Cardiac septum (tissue), 1 donor: Measurements from ENCODE around the gene PTPN4. TPM values are rescaled to one million over a fixed set of nuclear protein-coding genes. Genes with fewer than 3 reads are reported as not detected.

Source experiments
- DNase-seq: peaks from one replicate; pipeline ENCODE4 v3.0.0-alpha.2; 2020; ENCODE audit warnings: low spot score
- intact Hi-C: fragments of 100-400 bp; cut with DNase I; formaldehyde crosslinking; loops from one replicate; pipeline ENCODE4 v1.14.0; 2022
- total RNA-seq: library from RNA; stranded (reverse); fragmentation: NEBNext Ultra II Directional; extraction: Animal tissue kit (Norgen Biotek cat#: 25700); gene quantifications from one replicate; pipeline ENCODE4 v1.2.1, GENCODE V29; 2021
- donor health status: DM: no; HTN: no; CAD: no.

PTPN4 gene
- total RNA-seq, 1 donor from 2014 or later: 35.7 TPM

GRCh38 chr2:119897736-119898395 lies 138.1 kb downstream of the PTPN4 start:
- no peak for DNase-seq
- intact Hi-C loops: no loop called here

DNA sequence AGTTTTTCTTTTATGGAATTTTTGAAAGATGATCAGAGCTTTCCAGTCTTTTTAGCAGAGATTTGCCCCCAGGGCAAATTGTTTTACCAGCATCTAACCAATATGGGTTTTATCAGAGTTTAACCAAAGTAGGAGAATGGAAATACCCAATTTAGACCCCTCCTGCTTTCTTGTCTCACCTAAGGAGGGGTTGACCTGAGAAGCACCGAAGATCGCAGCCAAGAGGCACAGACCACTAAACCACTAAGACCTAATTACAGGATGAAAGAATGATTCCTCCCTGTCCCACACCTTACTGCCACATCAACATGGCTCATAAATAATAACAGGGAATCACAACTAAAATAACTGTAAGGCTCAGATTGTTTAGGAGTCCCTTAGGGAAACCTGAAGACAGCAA lies 141.3 kb downstream of the PTPN4 start:
- intact Hi-C loops: no loop called here
- no peak for DNase-seq

DNA sequence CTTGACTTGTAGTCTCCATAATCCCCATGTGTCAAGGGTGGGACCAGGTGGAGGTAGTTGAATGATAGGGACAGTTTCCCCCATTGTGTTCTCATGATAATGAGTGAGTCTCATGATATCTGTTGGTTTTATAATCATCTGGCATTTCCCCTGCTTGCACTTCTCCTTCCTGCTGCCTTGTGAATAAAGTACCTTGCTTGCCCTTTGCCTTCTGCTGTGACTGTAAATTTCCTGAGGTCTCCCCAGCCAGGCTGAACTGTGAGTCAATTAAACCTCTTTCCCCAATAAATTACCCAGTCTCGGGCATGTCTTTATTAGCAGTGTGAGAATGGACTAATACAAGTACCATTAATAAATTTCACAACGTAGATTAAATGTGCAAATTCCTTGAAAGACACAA lies 150.8 kb downstream of the PTPN4 start:
- intact Hi-C loops: no loop called here
- DNase-seq: no peak

DNA sequence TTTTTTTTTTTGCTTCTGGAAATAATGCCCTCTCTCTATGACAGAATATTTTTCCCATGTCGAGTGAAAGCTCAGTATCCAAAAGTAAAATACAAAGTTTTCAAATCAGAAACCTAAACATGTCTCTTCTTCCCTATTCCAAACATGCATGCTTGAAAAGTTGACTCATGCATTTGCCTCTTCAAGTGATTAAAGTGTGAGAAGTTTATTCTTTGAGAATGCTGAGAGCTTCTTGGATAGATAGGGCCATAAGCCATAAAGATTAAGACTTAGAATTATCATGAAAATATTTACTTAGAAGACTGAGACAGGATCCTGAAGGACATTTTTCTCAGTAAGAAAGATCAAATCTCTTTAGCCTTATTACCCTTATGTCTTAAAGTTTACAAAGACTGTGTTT lies 154.5 kb downstream of the PTPN4 start:
- DNase-seq: no peak
- intact Hi-C loops: no loop called here

GRCh38 chr2:119921825-119922224 lies 162.1 kb downstream of the PTPN4 start:
- intact Hi-C loops: no loop called here
- no peak for DNase-seq

DNA sequence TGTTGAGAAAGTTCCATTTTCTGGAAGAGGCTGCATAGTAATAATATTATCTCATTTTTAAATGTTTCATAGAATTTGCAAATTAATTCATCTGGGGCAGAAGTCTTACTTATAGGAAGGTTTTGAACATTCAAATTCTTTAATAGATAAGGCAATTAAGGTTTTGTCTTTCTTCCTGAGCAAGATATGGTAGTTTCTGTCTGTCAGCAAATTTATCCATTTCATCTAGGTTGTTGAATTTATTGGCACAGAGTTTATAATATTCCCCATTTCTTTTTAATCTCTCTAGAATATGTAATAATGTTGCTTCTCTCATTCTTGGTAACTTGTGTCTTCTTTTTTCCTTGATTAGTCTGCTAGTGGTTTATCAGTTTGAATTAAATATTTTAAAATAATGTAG lies 163.0 kb downstream of the PTPN4 start:
- no peak for DNase-seq
- intact Hi-C loops: no loop called here

- no peak for DNase-seq
- intact Hi-C loops: no loop called here
Observed at GRCh38 chr2:119929537-119929936, 169.8 kb downstream of the PTPN4 start.

DNA sequence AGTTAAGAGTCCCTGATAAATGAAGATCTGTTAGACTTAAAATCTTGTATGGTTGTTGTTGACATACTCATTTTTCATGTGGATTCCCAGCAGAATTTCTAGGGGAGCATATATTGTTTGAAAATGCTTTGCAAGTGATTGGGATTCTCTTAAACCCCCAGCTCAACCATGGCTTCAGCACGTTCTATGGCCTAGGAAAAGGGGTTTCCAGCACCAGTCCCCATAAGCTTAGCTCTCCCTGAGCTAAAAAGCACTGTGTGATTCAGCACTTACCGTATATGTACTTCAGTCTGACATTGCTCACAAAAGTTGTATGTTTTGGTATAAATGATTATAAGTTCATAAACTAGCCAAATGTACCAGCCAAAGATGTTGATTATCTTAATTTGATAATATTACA lies 173.1 kb downstream of the PTPN4 start:
- DNase-seq: no peak
- intact Hi-C loops: no loop called here

DNA sequence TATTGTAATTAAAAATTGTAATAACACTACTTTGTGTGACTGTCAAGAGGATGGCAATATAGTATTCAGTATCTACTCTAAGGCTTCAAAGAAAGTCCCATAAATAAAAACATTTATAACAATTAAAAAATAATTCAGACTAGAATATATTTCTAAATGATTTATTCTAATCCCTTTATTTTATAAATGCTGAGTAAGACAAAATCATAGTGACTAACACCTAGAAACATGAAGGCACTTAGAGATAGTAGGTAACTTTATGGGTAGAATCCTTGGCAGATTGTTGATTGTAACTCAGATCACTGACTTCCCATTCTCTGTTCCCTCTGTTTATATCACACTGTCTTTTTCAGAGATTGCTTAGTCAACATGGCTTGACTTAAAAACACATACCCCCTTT lies 174.6 kb downstream of the PTPN4 start:
- DNase-seq: no peak
- intact Hi-C loops: no loop called here

GRCh38 chr2:119937680-119938079 lies 178.0 kb downstream of the PTPN4 start:
- intact Hi-C loops: no loop called here
- no peak for DNase-seq

GRCh38 chr2:119939915-119940314 lies 180.2 kb downstream of the PTPN4 start:
- intact Hi-C loops: no loop called here
- no peak for DNase-seq

- DNase-seq: no peak
- intact Hi-C loops: no loop called here
Observed at GRCh38 chr2:119940856-119941255, 181.1 kb downstream of the PTPN4 start.

GRCh38 chr2:119941388-119941787 lies 181.7 kb downstream of the PTPN4 start:
- intact Hi-C loops: no loop called here
- no peak for DNase-seq

DNA sequence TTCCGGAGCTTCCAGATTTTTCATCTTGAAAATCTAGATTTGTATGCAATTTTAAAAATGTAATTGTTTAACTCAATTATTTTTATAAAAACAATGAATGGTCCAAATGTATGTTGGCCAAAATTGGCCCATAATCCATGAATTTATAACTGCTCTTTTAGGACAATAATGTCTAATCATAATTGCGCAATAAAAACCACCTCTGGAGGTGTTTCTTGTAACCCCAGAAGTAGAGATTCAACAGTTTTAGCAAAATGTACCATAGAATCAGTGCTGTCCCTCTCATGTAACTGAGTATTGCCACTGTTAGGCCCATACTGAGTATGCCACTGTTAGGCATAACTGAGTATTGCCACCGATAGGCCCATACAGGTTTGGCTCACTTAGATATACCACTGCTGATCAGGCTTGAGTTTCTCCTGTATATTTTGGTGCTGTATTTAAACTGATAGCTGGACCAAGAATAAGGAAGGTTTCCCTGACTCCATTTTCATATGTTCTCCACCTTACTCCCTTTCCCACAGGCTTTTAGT lies 182.3 kb downstream of the PTPN4 start:
- DNase-seq: no peak
- intact Hi-C loops: no loop called here

- DNase-seq: no peak
- intact Hi-C loops: no loop called here
Observed at GRCh38 chr2:119943058-119943457, 183.3 kb downstream of the PTPN4 start.

GRCh38 chr2:119947535-119947934 lies 187.8 kb downstream of the PTPN4 start:
- intact Hi-C loops: no loop called here
- DNase-seq: no peak

DNA sequence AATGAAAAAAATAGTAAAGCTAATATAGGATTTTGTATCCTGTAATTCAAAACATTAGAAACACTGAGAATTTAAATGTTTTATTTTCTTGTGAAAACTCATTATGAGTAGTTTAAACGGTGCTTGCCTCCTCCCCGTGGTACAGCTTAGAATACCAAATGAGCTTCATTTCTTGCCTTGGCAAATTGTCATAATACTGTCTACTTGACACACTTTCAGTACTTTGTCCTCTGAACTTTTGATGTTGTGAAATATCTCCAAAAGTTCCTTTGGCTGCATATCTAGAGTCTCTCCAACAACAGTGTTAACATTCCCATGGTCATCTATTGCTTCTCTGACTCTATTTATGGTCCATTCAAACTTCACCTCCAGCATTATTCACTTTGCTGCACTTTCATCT lies 191.2 kb downstream of the PTPN4 start:
- intact Hi-C loops: no loop called here
- no peak for DNase-seq

- DNase-seq: no peak
- intact Hi-C loops: no loop called here
Observed at GRCh38 chr2:119958670-119959268, 199.0 kb downstream of the PTPN4 start.

DNA sequence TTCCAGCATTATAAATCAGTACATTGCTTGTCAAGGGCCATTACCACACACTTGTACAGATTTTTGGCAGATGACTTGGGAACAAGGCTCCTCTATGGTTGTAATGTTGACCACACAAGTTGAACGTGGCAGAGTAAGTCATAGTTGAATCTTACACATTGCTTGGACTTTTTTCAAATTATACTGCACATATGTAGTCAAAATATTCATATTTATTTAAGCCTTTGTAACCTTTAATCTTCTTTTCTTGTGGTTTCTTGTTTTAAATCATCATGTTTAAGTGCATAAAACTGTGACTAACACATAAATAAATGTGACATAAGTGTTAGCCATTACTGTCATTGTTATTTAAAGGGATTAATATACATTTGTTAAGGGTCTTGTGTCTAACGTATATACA lies 201.1 kb downstream of the PTPN4 start:
- intact Hi-C loops: no loop called here
- DNase-seq: no peak

- intact Hi-C loops: no loop called here
- DNase-seq: no peak
Observed at GRCh38 chr2:119981896-119982295, 222.2 kb downstream of the PTPN4 start.

GRCh38 chr2:119982506-119982905 lies 222.8 kb downstream of the PTPN4 start:
- intact Hi-C loops: no loop called here
- no peak for DNase-seq

DNA sequence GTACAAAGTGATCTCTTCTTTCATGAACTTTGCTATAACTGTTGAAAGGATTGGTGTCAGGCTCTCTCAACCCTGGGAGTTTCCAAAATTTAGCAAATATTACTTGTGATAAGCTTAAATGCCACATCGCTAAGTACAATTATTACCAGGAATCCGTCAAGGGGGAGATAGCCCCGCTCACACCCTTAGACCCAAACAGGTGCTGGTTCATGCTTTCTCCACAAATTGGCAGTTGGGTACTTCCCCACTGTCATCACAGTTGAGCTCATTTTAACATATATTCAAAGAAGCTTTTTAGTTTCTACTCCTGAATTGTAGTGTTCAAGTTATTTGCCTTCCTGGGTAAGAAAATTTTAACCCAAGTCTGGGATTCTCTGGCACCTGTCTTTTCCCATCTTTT lies 223.4 kb downstream of the PTPN4 start:
- no peak for DNase-seq
- intact Hi-C loops: no loop called here
